Liver (tissue), 9 donors: ENCODE measurements around the gene DIAPH3. TPM values are rescaled to one million over a fixed set of nuclear protein-coding genes. Genes with fewer than 3 reads are reported as not detected.

Experiments
- DNase-seq: peaks from one replicate; pipeline ENCODE4 v3.0.0-alpha.2; 2017; ENCODE audit warnings: low spot score
- H3K27ac ChIP-seq, 2 donors: one replicate each; pipeline ENCODE4 v1.7.0; 2013; ENCODE audit warnings: inconsistent platforms in 2 of 2, low read length in 2 of 2, control low read depth in 1 of 2, low read depth in 1 of 2, mild to moderate bottlenecking in 1 of 2
- H3K27me3 ChIP-seq, 4 donors: one replicate each; pipeline versions ENCODE4 v1.6.1 to v1.7.0; 2013; ENCODE audit warnings: low read length in 3 of 4, inconsistent platforms in 1 of 4, mild to moderate bottlenecking in 1 of 4, moderate library complexity in 1 of 4; ENCODE audit not compliant: control insufficient read depth in 4 of 4, insufficient read depth in 4 of 4
- H3K36me3 ChIP-seq, 4 donors: one replicate each; pipeline versions ENCODE4 v1.6.1 to v1.7.0; 2013; ENCODE audit warnings: low read length in 3 of 4, mild to moderate bottlenecking in 3 of 4, low read depth in 1 of 4, moderate library complexity in 1 of 4; ENCODE audit not compliant: control insufficient read depth in 4 of 4, insufficient read depth in 3 of 4
- H3K4me1 ChIP-seq, 4 donors: one replicate each; pipeline versions ENCODE4 v1.6.1 to v1.7.0; 2013; ENCODE audit warnings: low read length in 3 of 4, mild to moderate bottlenecking in 3 of 4, moderate library complexity in 1 of 4; ENCODE audit not compliant: control insufficient read depth in 4 of 4, insufficient read depth in 4 of 4
- H3K4me3 ChIP-seq, 3 donors: one replicate each; pipeline versions ENCODE4 v1.6.1 to v1.7.0; 2013; ENCODE audit warnings: low read length in 3 of 3, control low read depth in 1 of 3, low read depth in 1 of 3, mild to moderate bottlenecking in 1 of 3
- H3K9ac ChIP-seq, 2 donors: one replicate each; pipeline ENCODE4 v1.7.0; 2013; ENCODE audit warnings: low read length in 2 of 2, mild to moderate bottlenecking in 2 of 2, moderate library complexity in 2 of 2, control low read depth in 1 of 2, low read depth in 1 of 2
- H3K9me3 ChIP-seq, 4 donors: one replicate each; pipeline versions ENCODE4 v1.6.1 to v1.7.0; 2013; ENCODE audit warnings: low read length in 3 of 4; ENCODE audit not compliant: control insufficient read depth in 4 of 4
- EGR1 ChIP-seq, 2 donors: IDR thresholded peaks; 2 replicates each; pipeline ENCODE4 v1.6.1; 2016 to 2018; ENCODE audit warnings: antibody characterized with exemption in 2 of 2, low read depth in 2 of 2
- FOXA1 ChIP-seq: IDR thresholded peaks from 2 replicates; pipeline ENCODE4 v1.6.1; 2016; ENCODE audit warnings: antibody characterized with exemption
- GABPA ChIP-seq, 2 donors: IDR thresholded peaks in 1 of 2; conservative IDR thresholded peaks in 1 of 2; 2 replicates each; pipeline ENCODE4 v1.6.1; 2016; ENCODE audit warnings: antibody characterized with exemption in 2 of 2, mild to moderate bottlenecking in 1 of 2, moderate library complexity in 1 of 2
- HNF4A ChIP-seq, 2 donors: conservative IDR thresholded peaks; 2 replicates each; pipeline ENCODE4 v1.6.1; 2016; ENCODE audit warnings: antibody characterized with exemption in 2 of 2, mild to moderate bottlenecking in 2 of 2
- HNF4G ChIP-seq: IDR thresholded peaks from 2 replicates; pipeline ENCODE4 v1.6.1; 2016; ENCODE audit warnings: antibody characterized with exemption
- JUND ChIP-seq, 2 donors: IDR thresholded peaks; 2 replicates each; pipeline ENCODE4 v1.6.1; 2016; ENCODE audit warnings: antibody characterized with exemption in 2 of 2
- MAX ChIP-seq: IDR thresholded peaks from 2 replicates; pipeline ENCODE4 v1.6.1; 2016; ENCODE audit warnings: antibody characterized with exemption
- NR2F2 ChIP-seq: IDR thresholded peaks from 2 replicates; pipeline ENCODE4 v1.6.1; 2016; ENCODE audit warnings: antibody characterized with exemption
- RAD21 ChIP-seq, 2 donors: IDR thresholded peaks; 2 replicates each; pipeline ENCODE4 v1.6.1; 2016; ENCODE audit warnings: antibody characterized with exemption in 2 of 2, mild to moderate bottlenecking in 2 of 2
- REST ChIP-seq: IDR thresholded peaks from 2 replicates; pipeline ENCODE4 v1.6.1; 2016; ENCODE audit warnings: antibody characterized with exemption, mild to moderate bottlenecking
- RXRA ChIP-seq, 2 donors: IDR thresholded peaks; 2 replicates each; pipeline ENCODE4 v1.6.1; 2017 to 2018; ENCODE audit warnings: antibody characterized with exemption in 2 of 2, mild to moderate bottlenecking in 1 of 2
- SP1 ChIP-seq: IDR thresholded peaks from 2 replicates; pipeline ENCODE4 v1.6.1; 2018; ENCODE audit warnings: antibody characterized with exemption, mild to moderate bottlenecking
- TAF1 ChIP-seq: conservative IDR thresholded peaks from 2 replicates; pipeline ENCODE4 v1.6.1; 2016; ENCODE audit warnings: antibody characterized with exemption, mild to moderate bottlenecking
- YY1 ChIP-seq: IDR thresholded peaks from 2 replicates; pipeline ENCODE4 v1.6.1; 2016; ENCODE audit warnings: antibody characterized with exemption, mild to moderate bottlenecking
- WGBS: extraction: QIAGEN DNeasy Blood & Tissue Kit; methylation state at CpG from one replicate; pipeline ENCODE4 v1.1.7; 2013; 5-methylcytosine and 5-hydroxymethylcytosine counted together
- polyA plus RNA-seq, 2 donors: library from polyadenylated mRNA; stranded (reverse) in 1 of 2; unstranded in 1 of 2; fragments of 200-250 nt in 1 of 2; fragments of >200 nt in 1 of 2; fragmentation: Nextera tagmentation in 1 of 2; extraction: Ambion mirVana in 1 of 2; gene quantifications; one replicate each; pipeline versions ENCODE4 v1.2.1 to v1.2.3, GENCODE V29; 2013 to 2015
- total RNA-seq, 2 donors: library from RNA; depleted of rRNA; stranded (reverse); fragments of >200 nt; gene quantifications; one replicate each; pipeline ENCODE4 v1.2.3, GENCODE V29; 2014
- TF ChIP-seq, protein P1 (sequence below): IDR thresholded peaks from 2 replicates; pipeline ENCODE4 v1.6.1; 2016; ENCODE audit warnings: antibody characterized with exemption
- TF ChIP-seq, protein P2 (sequence below): IDR thresholded peaks from 2 replicates; pipeline ENCODE4 v1.6.1; 2016; ENCODE audit warnings: antibody characterized with exemption
- TF ChIP-seq, protein P3 (sequence below): fragments of 150-350 bp; IDR thresholded peaks from 2 replicates; pipeline ENCODE4 v1.5.1; 2017; ENCODE audit warnings: improper control_type of control experiment, low read depth, low read length; ENCODE audit not compliant: missing input control
- donor health status: healthy.
- donor health status: healthy.
- donor health status: healthy.
- donor health status: healthy.
- donor health status: healthy.

Gene DIAPH3
- total and polyA plus RNA-seq, 4 donors = 0.08 to 11.1 (median 0.27) TPM

DNA sequence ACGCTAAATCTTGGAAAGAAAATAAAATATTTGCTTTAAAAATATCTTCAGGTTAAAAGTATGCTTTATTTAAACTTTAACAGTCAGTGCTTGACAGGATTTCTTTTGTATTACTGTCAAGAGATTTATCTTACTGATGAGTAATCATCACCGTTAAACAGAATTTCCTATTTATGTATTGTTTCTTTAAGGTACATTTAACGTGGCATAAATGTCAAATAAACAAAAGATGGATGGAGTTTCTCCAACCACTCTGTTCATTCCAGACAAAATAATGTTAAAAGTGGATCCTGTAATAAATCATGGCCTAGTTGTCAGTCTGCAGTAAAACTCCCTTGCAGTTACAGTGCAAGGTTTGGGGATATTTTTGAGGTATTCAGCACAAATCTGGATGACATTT is 298.3 kb downstream of the DIAPH3 start:
- no peaks in the 10 kb centered on the region for H3K36me3 ChIP-seq
- H3K4me3 ChIP-seq = no peak overlapping the region
- no peaks in the 10 kb centered on the region for H3K27me3 ChIP-seq
- DNase-seq = no peak
- WGBS = 58% methylated on average over 3 of the region's 3 CpGs
- H3K4me1 ChIP-seq = no peaks in the 10 kb centered on the region
- TF ChIP-seq, protein P1, sequence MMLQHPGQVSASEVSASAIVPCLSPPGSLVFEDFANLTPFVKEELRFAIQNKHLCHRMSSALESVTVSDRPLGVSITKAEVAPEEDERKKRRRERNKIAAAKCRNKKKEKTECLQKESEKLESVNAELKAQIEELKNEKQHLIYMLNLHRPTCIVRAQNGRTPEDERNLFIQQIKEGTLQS = no peak
- no peak for TF ChIP-seq EGR1 (IDR thresholded peaks at IDR 0.05; ENCODE audit: low read depth in 2 of 2)
- TF ChIP-seq, protein P2, sequence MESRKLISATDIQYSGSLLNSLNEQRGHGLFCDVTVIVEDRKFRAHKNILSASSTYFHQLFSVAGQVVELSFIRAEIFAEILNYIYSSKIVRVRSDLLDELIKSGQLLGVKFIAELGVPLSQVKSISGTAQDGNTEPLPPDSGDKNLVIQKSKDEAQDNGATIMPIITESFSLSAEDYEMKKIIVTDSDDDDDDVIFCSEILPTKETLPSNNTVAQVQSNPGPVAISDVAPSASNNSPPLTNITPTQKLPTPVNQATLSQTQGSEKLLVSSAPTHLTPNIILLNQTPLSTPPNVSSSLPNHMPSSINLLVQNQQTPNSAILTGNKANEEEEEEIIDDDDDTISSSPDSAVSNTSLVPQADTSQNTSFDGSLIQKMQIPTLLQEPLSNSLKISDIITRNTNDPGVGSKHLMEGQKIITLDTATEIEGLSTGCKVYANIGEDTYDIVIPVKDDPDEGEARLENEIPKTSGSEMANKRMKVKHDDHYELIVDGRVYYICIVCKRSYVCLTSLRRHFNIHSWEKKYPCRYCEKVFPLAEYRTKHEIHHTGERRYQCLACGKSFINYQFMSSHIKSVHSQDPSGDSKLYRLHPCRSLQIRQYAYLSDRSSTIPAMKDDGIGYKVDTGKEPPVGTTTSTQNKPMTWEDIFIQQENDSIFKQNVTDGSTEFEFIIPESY = no peak
- no peak for TF ChIP-seq MAX
- no peak for TF ChIP-seq NR2F2
- no peak for TF ChIP-seq HNF4A (conservative IDR thresholded peaks at IDR 0.05)
- no peak for TF ChIP-seq RAD21 (IDR thresholded peaks at IDR 0.05)
- no peak for TF ChIP-seq HNF4G
- TF ChIP-seq FOXA1 = no peak
- TF ChIP-seq GABPA (IDR thresholded peaks at IDR 0.05 in 1 of 2, conservative IDR thresholded peaks at IDR 0.05 in 1 of 2) = no peak
- TF ChIP-seq YY1 = no peak
- no peak for TF ChIP-seq JUND (IDR thresholded peaks at IDR 0.05)
- no peak for TF ChIP-seq TAF1
- no peak for TF ChIP-seq RXRA (IDR thresholded peaks at IDR 0.05)
- TF ChIP-seq, protein P3, sequence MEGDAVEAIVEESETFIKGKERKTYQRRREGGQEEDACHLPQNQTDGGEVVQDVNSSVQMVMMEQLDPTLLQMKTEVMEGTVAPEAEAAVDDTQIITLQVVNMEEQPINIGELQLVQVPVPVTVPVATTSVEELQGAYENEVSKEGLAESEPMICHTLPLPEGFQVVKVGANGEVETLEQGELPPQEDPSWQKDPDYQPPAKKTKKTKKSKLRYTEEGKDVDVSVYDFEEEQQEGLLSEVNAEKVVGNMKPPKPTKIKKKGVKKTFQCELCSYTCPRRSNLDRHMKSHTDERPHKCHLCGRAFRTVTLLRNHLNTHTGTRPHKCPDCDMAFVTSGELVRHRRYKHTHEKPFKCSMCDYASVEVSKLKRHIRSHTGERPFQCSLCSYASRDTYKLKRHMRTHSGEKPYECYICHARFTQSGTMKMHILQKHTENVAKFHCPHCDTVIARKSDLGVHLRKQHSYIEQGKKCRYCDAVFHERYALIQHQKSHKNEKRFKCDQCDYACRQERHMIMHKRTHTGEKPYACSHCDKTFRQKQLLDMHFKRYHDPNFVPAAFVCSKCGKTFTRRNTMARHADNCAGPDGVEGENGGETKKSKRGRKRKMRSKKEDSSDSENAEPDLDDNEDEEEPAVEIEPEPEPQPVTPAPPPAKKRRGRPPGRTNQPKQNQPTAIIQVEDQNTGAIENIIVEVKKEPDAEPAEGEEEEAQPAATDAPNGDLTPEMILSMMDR = no peak
- H3K9ac ChIP-seq = no peak overlapping the region
- H3K27ac ChIP-seq = no peak overlapping the region
- H3K9me3 ChIP-seq = no peaks in the 10 kb centered on the region

DNA sequence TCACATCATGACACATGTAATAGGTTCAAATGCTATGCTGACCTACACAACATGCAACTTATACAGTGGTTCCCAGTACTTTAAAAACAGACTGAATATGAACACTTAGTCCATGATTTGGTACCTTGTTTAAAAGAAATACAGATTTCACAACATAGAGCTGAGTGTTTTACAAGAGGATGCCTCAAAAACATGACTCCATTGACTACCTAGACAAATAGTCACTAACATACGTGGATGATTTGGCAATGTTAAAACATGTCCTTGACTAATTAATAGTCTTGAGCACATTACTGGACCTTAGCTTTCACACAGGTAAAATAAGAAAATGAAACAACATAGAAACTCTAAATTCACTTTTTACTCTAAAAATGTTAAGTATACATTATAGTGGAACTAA is 300.1 kb downstream of the DIAPH3 start:
- H3K27me3 ChIP-seq = no peaks in the 10 kb centered on the region
- H3K9me3 ChIP-seq = no peaks in the 10 kb centered on the region
- no peak for DNase-seq
- H3K36me3 ChIP-seq = no peaks in the 10 kb centered on the region
- no peak for TF ChIP-seq NR2F2
- TF ChIP-seq, protein P3 = no peak
- no peak for TF ChIP-seq RAD21 (IDR thresholded peaks at IDR 0.05)
- no peak for TF ChIP-seq SP1
- TF ChIP-seq HNF4A (conservative IDR thresholded peaks at IDR 0.05) = no peak
- no peak for TF ChIP-seq EGR1 (IDR thresholded peaks at IDR 0.05; ENCODE audit: low read depth in 2 of 2)
- no peak for TF ChIP-seq REST
- TF ChIP-seq, protein P1 = no peak
- H3K4me1 ChIP-seq = no peaks in the 10 kb centered on the region
- H3K9ac ChIP-seq = no peak overlapping the region
- WGBS = 78% methylated on average over 1 of the region's 1 CpG
- H3K27ac ChIP-seq = no peak overlapping the region
- H3K4me3 ChIP-seq = no peak overlapping the region
